ENCODE results near the gene PLOD2.

PLOD2 gene

GRCh38 chr3:146138902-146139301 lies 22.1 kb downstream of the PLOD2 start:
- no CpG with 5 or more reads among the region's 2 CpGs for WGBS (ENCODE audit: extremely low coverage, insufficient coverage, low lambda C conversion rate)
- Histone ChIP-seq H3K4ac (ENCODE audit: low read depth, low read length) (no peak overlapping the region), H3K79me1 (ENCODE audit: low read length) (peaks cover 17% of the 10 kb centered on the region), H4K5ac (ENCODE audit: low read length) (no peak overlapping the region), H2AK5ac (ENCODE audit: low read length) (no peak overlapping the region), H2BK5ac (ENCODE audit: low read length) (no peak overlapping the region), H2BK120ac (ENCODE audit: low read depth, low read length) (no peak overlapping the region), H3K27ac (ENCODE audit: low read depth, low read length) (no peak overlapping the region), H3K4me2 (ENCODE audit: low read length) (no peak overlapping the region), H3K36me3 (ENCODE audit: control insufficient read depth, insufficient read depth, low read length) (no peaks in the 10 kb centered on the region), H3K4me1 (ENCODE audit: control insufficient read depth, low read depth, low read length) (peaks cover 2% of the 10 kb centered on the region), H3K79me2 (ENCODE audit: control insufficient read depth, insufficient read depth, low read length) (peaks cover 19% of the 10 kb centered on the region), H3K27me3 (ENCODE audit: insufficient read depth, low read length, poor library complexity) (no peaks in the 10 kb centered on the region), H2BK15ac (replicated peaks; ENCODE audit: low read depth) (no peak overlapping the region), H3K18ac (ENCODE audit: low read length) (no peak overlapping the region), H3K56ac (ENCODE audit: low read length) (no peak overlapping the region), H3K9ac (ENCODE audit: low read length) (no peak overlapping the region), H3K23ac (ENCODE audit: low read length) (no peak overlapping the region), H4K8ac (ENCODE audit: low read depth, low read length) (no peak overlapping the region), H3K4me3 (ENCODE audit: low read length) (no peak overlapping the region)
- DNase-seq: no peak

- H3K4ac ChIP-seq (ENCODE audit: low read depth, low read length): no peak overlapping the region
- H3K36me3 ChIP-seq (ENCODE audit: control insufficient read depth, insufficient read depth, low read length): no peaks in the 10 kb centered on the region
- no peak overlapping the region for H3K56ac ChIP-seq (ENCODE audit: low read length)
- H3K4me2 ChIP-seq (ENCODE audit: low read length): no peak overlapping the region
- H3K79me2 ChIP-seq (ENCODE audit: control insufficient read depth, insufficient read depth, low read length): peaks cover 14% of the 10 kb centered on the region
- H3K18ac ChIP-seq (ENCODE audit: low read length): no peak overlapping the region
- H3K4me1 ChIP-seq (ENCODE audit: control insufficient read depth, low read depth, low read length): peaks cover 2% of the 10 kb centered on the region
- no peaks in the 10 kb centered on the region for H3K27me3 ChIP-seq (ENCODE audit: insufficient read depth, low read length, poor library complexity)
- no peak overlapping the region for H2BK120ac ChIP-seq (ENCODE audit: low read depth, low read length)
- no CpG with 5 or more reads among the region's 3 CpGs for WGBS (ENCODE audit: extremely low coverage, insufficient coverage, low lambda C conversion rate)
- H3K27ac ChIP-seq (ENCODE audit: low read depth, low read length): no peak overlapping the region
- H2BK15ac ChIP-seq (replicated peaks; ENCODE audit: low read depth): no peak overlapping the region
- H2BK5ac ChIP-seq (ENCODE audit: low read length): no peak overlapping the region
- H3K79me1 ChIP-seq (ENCODE audit: low read length): peaks cover 15% of the 10 kb centered on the region
- DNase-seq: no peak
- no peak overlapping the region for H2AK5ac ChIP-seq (ENCODE audit: low read length)
- H3K4me3 ChIP-seq (ENCODE audit: low read length): no peak overlapping the region
- no peak overlapping the region for H4K8ac ChIP-seq (ENCODE audit: low read depth, low read length)
- H3K9ac ChIP-seq (ENCODE audit: low read length): no peak overlapping the region
- no peak overlapping the region for H4K5ac ChIP-seq (ENCODE audit: low read length)
- no peak overlapping the region for H3K23ac ChIP-seq (ENCODE audit: low read length)
Observed at GRCh38 chr3:146136647-146137046, 24.3 kb downstream of the PLOD2 start.

DNA sequence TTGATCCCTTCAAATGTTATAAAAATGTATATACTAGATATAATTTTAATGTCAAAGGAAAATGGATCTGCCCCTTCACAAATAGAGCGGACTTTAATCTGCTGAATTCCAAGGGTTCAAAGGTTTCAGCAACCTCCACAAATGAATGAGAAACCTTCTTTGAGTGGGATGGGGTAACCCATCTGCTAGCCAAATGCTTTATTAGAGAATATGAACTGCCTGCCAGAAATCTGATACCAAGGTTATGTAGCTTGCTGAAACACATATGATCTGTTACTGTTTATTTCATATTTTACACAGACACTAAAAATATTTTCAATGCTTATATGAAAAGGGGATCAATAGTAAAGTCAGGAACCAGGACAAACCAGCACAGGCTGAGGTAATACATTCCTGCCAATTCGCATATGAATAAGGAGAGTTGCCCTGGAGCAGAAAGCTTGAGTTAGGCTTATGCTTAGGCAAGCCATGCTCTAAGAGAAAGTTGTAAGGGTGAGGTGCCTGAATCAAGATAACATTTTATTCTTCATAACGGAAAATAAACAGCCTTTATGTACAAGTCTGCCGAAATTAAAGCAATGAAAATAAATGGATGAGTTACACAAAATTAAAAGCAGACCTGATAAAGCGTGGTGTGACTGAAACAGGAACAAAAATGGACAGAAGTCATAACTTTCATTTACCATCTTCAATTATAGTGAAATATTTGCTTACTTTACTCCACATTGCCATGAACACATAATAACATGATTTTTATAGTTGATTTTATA lies 26.5 kb downstream of the PLOD2 start:
- peaks cover 2% of the 10 kb centered on the region for H3K4me1 ChIP-seq (ENCODE audit: control insufficient read depth, low read depth, low read length)
- peak; percentile 78 for DNase-seq
- peaks cover 12% of the 10 kb centered on the region for H3K79me1 ChIP-seq (ENCODE audit: low read length)
- H2BK5ac ChIP-seq (ENCODE audit: low read length): no peak overlapping the region
- H2BK120ac ChIP-seq (ENCODE audit: low read depth, low read length): no peak overlapping the region
- H3K79me2 ChIP-seq (ENCODE audit: control insufficient read depth, insufficient read depth, low read length): peaks cover 12% of the 10 kb centered on the region
- no peak overlapping the region for H2AK5ac ChIP-seq (ENCODE audit: low read length)
- WGBS (ENCODE audit: extremely low coverage, insufficient coverage, low lambda C conversion rate): no CpG with 5 or more reads among the region's 5 CpGs
- no peak overlapping the region for H3K23ac ChIP-seq (ENCODE audit: low read length)
- H4K5ac ChIP-seq (ENCODE audit: low read length): no peak overlapping the region
- no peaks in the 10 kb centered on the region for H3K27me3 ChIP-seq (ENCODE audit: insufficient read depth, low read length, poor library complexity)
- no peak overlapping the region for H3K18ac ChIP-seq (ENCODE audit: low read length)
- H3K4me2 ChIP-seq (ENCODE audit: low read length): no peak overlapping the region
- H3K36me3 ChIP-seq (ENCODE audit: control insufficient read depth, insufficient read depth, low read length): no peaks in the 10 kb centered on the region
- H3K9ac ChIP-seq (ENCODE audit: low read length): no peak overlapping the region
- H3K27ac ChIP-seq (ENCODE audit: low read depth, low read length): no peak overlapping the region
- no peak overlapping the region for H3K4me3 ChIP-seq (ENCODE audit: low read length)
- no peak overlapping the region for H3K56ac ChIP-seq (ENCODE audit: low read length)
- H3K4ac ChIP-seq (ENCODE audit: low read depth, low read length): no peak overlapping the region
- no peak overlapping the region for H2BK15ac ChIP-seq (replicated peaks; ENCODE audit: low read depth)
- no peak overlapping the region for H4K8ac ChIP-seq (ENCODE audit: low read depth, low read length)

- no peak overlapping the region for H2BK120ac ChIP-seq (ENCODE audit: low read depth, low read length)
- no peak overlapping the region for H4K8ac ChIP-seq (ENCODE audit: low read depth, low read length)
- no peaks in the 10 kb centered on the region for H3K36me3 ChIP-seq (ENCODE audit: control insufficient read depth, insufficient read depth, low read length)
- H2BK15ac ChIP-seq (replicated peaks; ENCODE audit: low read depth): no peak overlapping the region
- H3K4ac ChIP-seq (ENCODE audit: low read depth, low read length): no peak overlapping the region
- H3K9ac ChIP-seq (ENCODE audit: low read length): no peak overlapping the region
- no peak overlapping the region for H2AK5ac ChIP-seq (ENCODE audit: low read length)
- H3K79me1 ChIP-seq (ENCODE audit: low read length): peaks cover 10% of the 10 kb centered on the region
- no peak overlapping the region for H3K27ac ChIP-seq (ENCODE audit: low read depth, low read length)
- peaks cover 10% of the 10 kb centered on the region for H3K79me2 ChIP-seq (ENCODE audit: control insufficient read depth, insufficient read depth, low read length)
- no peak overlapping the region for H3K18ac ChIP-seq (ENCODE audit: low read length)
- no peak overlapping the region for H3K23ac ChIP-seq (ENCODE audit: low read length)
- H3K27me3 ChIP-seq (ENCODE audit: insufficient read depth, low read length, poor library complexity): no peaks in the 10 kb centered on the region
- no CpG with 5 or more reads among the region's 2 CpGs for WGBS (ENCODE audit: extremely low coverage, insufficient coverage, low lambda C conversion rate)
- H3K56ac ChIP-seq (ENCODE audit: low read length): no peak overlapping the region
- no peak overlapping the region for H2BK5ac ChIP-seq (ENCODE audit: low read length)
- H4K5ac ChIP-seq (ENCODE audit: low read length): no peak overlapping the region
- H3K4me3 ChIP-seq (ENCODE audit: low read length): no peak overlapping the region
- peaks cover 2% of the 10 kb centered on the region for H3K4me1 ChIP-seq (ENCODE audit: control insufficient read depth, low read depth, low read length)
- no peak for DNase-seq
- no peak overlapping the region for H3K4me2 ChIP-seq (ENCODE audit: low read length)
Observed at GRCh38 chr3:146133441-146133840, 27.5 kb downstream of the PLOD2 start.

- H3K79me2 ChIP-seq (ENCODE audit: control insufficient read depth, insufficient read depth, low read length): peaks cover 6% of the 10 kb centered on the region
- no peak overlapping the region for H3K23ac ChIP-seq (ENCODE audit: low read length)
- no peak for DNase-seq
- no peak overlapping the region for H3K27ac ChIP-seq (ENCODE audit: low read depth, low read length)
- H2BK15ac ChIP-seq (replicated peaks; ENCODE audit: low read depth): no peak overlapping the region
- no peak overlapping the region for H2AK5ac ChIP-seq (ENCODE audit: low read length)
- H2BK120ac ChIP-seq (ENCODE audit: low read depth, low read length): no peak overlapping the region
- H3K4me3 ChIP-seq (ENCODE audit: low read length): no peak overlapping the region
- no CpG with 5 or more reads among the region's 5 CpGs for WGBS (ENCODE audit: extremely low coverage, insufficient coverage, low lambda C conversion rate)
- H3K4ac ChIP-seq (ENCODE audit: low read depth, low read length): no peak overlapping the region
- H3K79me1 ChIP-seq (ENCODE audit: low read length): peaks cover 11% of the 10 kb centered on the region
- H3K27me3 ChIP-seq (ENCODE audit: insufficient read depth, low read length, poor library complexity): no peaks in the 10 kb centered on the region
- no peaks in the 10 kb centered on the region for H3K36me3 ChIP-seq (ENCODE audit: control insufficient read depth, insufficient read depth, low read length)
- H2BK5ac ChIP-seq (ENCODE audit: low read length): no peak overlapping the region
- no peak overlapping the region for H3K56ac ChIP-seq (ENCODE audit: low read length)
- no peaks in the 10 kb centered on the region for H3K4me1 ChIP-seq (ENCODE audit: control insufficient read depth, low read depth, low read length)
- no peak overlapping the region for H3K4me2 ChIP-seq (ENCODE audit: low read length)
- H4K8ac ChIP-seq (ENCODE audit: low read depth, low read length): no peak overlapping the region
- no peak overlapping the region for H3K18ac ChIP-seq (ENCODE audit: low read length)
- no peak overlapping the region for H4K5ac ChIP-seq (ENCODE audit: low read length)
- H3K9ac ChIP-seq (ENCODE audit: low read length): no peak overlapping the region
Observed at GRCh38 chr3:146131616-146132410, 29.2 kb downstream of the PLOD2 start.
